GM12891 (cell line): ENCODE data around the gene IMPG1.

ENCODE experiments used
- PAX5 ChIP-seq: IDR thresholded peaks from 2 replicates; pipeline ENCODE4 v1.6.1; 2011; ENCODE audit warnings: low read length, moderate library complexity, mild to moderate bottlenecking; ENCODE audit not compliant: insufficient read depth, severe bottlenecking
- POLR2A ChIP-seq: IDR thresholded peaks from 2 replicates; pipeline ENCODE4 v1.6.1; 2011; ENCODE audit warnings: low read depth, low read length, control low read depth
- POLR2AphosphoS5 ChIP-seq: IDR thresholded peaks from 2 replicates; pipeline ENCODE4 v1.6.1; 2011; ENCODE audit warnings: low read depth, low read length, control low read depth
- SPI1 ChIP-seq: IDR thresholded peaks from 2 replicates; pipeline ENCODE4 v1.6.1; 2011; ENCODE audit warnings: low read depth, low read length, control low read depth
- TAF1 ChIP-seq: IDR thresholded peaks from 2 replicates; pipeline ENCODE4 v1.6.1; 2011; ENCODE audit warnings: low read depth, low read length, control low read depth

DNA sequence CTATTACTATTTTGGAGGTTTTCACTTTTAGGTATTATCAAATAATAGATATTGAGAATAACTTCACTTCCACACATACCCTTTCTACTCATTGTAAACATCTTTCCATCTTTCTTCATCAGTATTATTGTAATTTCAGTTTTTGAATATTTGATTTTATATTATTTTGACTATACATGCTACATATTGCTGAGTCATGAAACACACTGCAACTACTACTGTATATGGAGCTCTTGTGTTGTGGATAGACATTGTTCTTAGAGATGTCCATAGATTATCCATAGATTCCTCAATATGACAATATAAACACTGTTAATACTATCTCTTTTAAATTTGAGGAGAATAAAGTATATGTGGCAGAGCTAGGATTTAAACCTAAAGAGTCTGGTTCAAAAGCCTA, 819 bp upstream of the IMPG1 start:
- TF ChIP-seq POLR2A (no peak), TAF1 (no peak), POLR2AphosphoS5 (no peak), SPI1 (no peak), PAX5 (no peak)
